ENCODE measurements around the gene CEACAM18.

DNA sequence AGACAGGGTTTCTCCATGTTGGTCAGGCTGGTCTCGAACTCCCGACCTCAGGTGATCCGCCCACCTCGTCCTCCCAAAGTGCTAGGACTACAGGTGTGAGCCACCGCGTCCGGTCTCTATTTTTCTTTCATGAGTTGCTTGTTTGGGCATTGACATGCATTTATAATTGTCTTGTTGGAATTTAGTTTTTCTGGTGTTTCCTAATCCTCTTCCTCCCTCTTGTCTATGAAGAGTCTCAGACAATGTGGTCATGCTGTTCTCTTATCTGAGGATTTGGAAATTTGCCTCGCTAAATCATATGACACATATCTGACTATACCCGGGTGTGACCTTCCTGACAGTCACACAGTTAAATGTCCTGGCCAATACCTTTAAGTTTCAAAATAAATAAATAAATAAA is 7.4 kb upstream of the CEACAM18 start:
- no peak for TF ChIP-seq POLR2A (IDR thresholded peaks at IDR 0.05)
- TF ChIP-seq, protein P1, sequence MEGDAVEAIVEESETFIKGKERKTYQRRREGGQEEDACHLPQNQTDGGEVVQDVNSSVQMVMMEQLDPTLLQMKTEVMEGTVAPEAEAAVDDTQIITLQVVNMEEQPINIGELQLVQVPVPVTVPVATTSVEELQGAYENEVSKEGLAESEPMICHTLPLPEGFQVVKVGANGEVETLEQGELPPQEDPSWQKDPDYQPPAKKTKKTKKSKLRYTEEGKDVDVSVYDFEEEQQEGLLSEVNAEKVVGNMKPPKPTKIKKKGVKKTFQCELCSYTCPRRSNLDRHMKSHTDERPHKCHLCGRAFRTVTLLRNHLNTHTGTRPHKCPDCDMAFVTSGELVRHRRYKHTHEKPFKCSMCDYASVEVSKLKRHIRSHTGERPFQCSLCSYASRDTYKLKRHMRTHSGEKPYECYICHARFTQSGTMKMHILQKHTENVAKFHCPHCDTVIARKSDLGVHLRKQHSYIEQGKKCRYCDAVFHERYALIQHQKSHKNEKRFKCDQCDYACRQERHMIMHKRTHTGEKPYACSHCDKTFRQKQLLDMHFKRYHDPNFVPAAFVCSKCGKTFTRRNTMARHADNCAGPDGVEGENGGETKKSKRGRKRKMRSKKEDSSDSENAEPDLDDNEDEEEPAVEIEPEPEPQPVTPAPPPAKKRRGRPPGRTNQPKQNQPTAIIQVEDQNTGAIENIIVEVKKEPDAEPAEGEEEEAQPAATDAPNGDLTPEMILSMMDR (IDR thresholded peaks at IDR 0.05), result no peak
